HepG2 (cell line): ENCODE measurements around the gene SOWAHD. TPM values are rescaled to one million over a fixed set of nuclear protein-coding genes. Genes with fewer than 3 reads are reported as not detected.

Source experiments
- ATAC-seq: fragments of 200-7000 bp; cut with Tn5 transposase; 3 replicates; pipeline ENCODE4 v1.9.1; 2020; ENCODE audit warnings: mild to moderate bottlenecking, moderate library complexity
- BruUV-seq: library from RNA; stranded (reverse); fragments of 400-500 nt; replicated peaks from 2 replicates; lab custom pipeline; 2021; lab: Mats Ljungman, UMichigan
- CTCF ChIA-PET: fragments of 300-600 bp; formaldehyde crosslinking; extraction: SDS; loops from one replicate; lab custom pipeline; 2021; ENCODE audit warnings: low total read pairs, inconsistent platforms, low intra/inter-chr PET ratio; lab: Yijun Ruan, JAX
- POLR2A ChIA-PET: fragments of 350-600 bp; sonication (Branson Sonifier 250); formaldehyde crosslinking; loops from one replicate; lab custom pipeline; 2020; ENCODE audit warnings: antibody characterized with exemption, inconsistent platforms; lab: Yijun Ruan, JAX
- DNase-seq: peaks from one replicate; pipeline ENCODE4 v3.0.0-alpha.2; 2015; ENCODE audit warnings: low spot score
- FAIRE-seq: peaks from 3 replicates; lab custom pipeline; 2011; peaks lifted over from hg19 to GRCh38; lab: Jason Lieb, UNC
- H2AFZ ChIP-seq: one replicate; pipeline ENCODE4 v1.6.1; 2011; ENCODE audit warnings: low read length, inconsistent platforms
- H3K27ac ChIP-seq: fragments of 300-600 bp; 3 replicates; pipeline ENCODE4 v1.8.0; 2011; ENCODE audit warnings: mixed run types, mild to moderate bottlenecking, mixed read lengths, low read length, inconsistent platforms; ENCODE audit not compliant: insufficient read depth; ENCODE audit errors: extremely low read length
- H3K27me3 ChIP-seq, 2 experiments: fragments of 200-600 bp in 1 of 2; 2 replicates in 1 of 2; 3 replicates in 1 of 2; pipeline versions ENCODE4 v1.6.0 to v1.8.0; 2011; ENCODE audit warnings: low read length in 2 of 2, mild to moderate bottlenecking in 2 of 2, moderate library complexity in 2 of 2, inconsistent platforms in 1 of 2; ENCODE audit not compliant: insufficient read depth in 2 of 2, control insufficient read depth in 1 of 2
- H3K36me3 ChIP-seq, 2 experiments: fragments of 200-600 bp in 1 of 2; replicated peaks in 1 of 2; 2 replicates in 1 of 2; 3 replicates in 1 of 2; pipeline versions ENCODE4 v1.5.1 to v1.8.0; 2011; ENCODE audit warnings: low read length in 2 of 2, inconsistent platforms in 1 of 2; ENCODE audit not compliant: insufficient read depth in 2 of 2, control insufficient read depth in 1 of 2
- H3K4me1 ChIP-seq: 2 replicates; pipeline ENCODE4 v1.5.1; 2012; ENCODE audit warnings: low read length, inconsistent platforms; ENCODE audit not compliant: insufficient read depth
- H3K4me2 ChIP-seq: 2 replicates; pipeline ENCODE4 v1.6.0; 2011; ENCODE audit warnings: low read depth, low read length, inconsistent platforms
- H3K4me3 ChIP-seq, 3 experiments: fragments of 200-600 bp in 1 of 3; sonication (generic), shearing (Covaris generic) in 1 of 3; replicated peaks in 1 of 3; 2 replicates each; pipeline ENCODE4 v1.5.1; 2011 to 2016; ENCODE audit warnings: low read length in 3 of 3, inconsistent platforms in 2 of 3, low read depth in 2 of 3, mild to moderate bottlenecking in 2 of 3, control low read depth in 1 of 3, mixed read lengths in 1 of 3; ENCODE audit not compliant: insufficient read depth in 1 of 3
- H3K79me2 ChIP-seq: one replicate; pipeline ENCODE4 v1.6.1; 2011; ENCODE audit warnings: low read length, inconsistent platforms; ENCODE audit not compliant: insufficient read depth
- H3K9ac ChIP-seq: 2 replicates; pipeline ENCODE4 v1.6.0; 2011; ENCODE audit warnings: mild to moderate bottlenecking, low read depth, low read length, inconsistent platforms; ENCODE audit not compliant: insufficient read depth
- H3K9me3 ChIP-seq: 2 replicates; pipeline ENCODE4 v1.5.1; 2012; ENCODE audit warnings: mild to moderate bottlenecking, low read length
- H4K20me1 ChIP-seq: 2 replicates; pipeline ENCODE4 v1.6.0; 2011; ENCODE audit warnings: inconsistent platforms, mild to moderate bottlenecking, low read length, moderate library complexity; ENCODE audit not compliant: insufficient read depth
- ATF2 ChIP-seq: sonication (generic); formaldehyde crosslinking; IDR thresholded peaks from 2 replicates; pipeline ENCODE4 v1.4.0; 2020; ENCODE audit warnings: missing genetic modification reagents
- CBX2 ChIP-seq, 2 experiments: fragments of 200-600 bp in 1 of 2; sonication (generic); formaldehyde crosslinking in 1 of 2; IDR thresholded peaks; 2 replicates each; pipeline versions ENCODE4 v1.7.0 to v1.8.1; 2018 to 2022; ENCODE audit warnings: low read depth in 2 of 2, low read length in 1 of 2, mild to moderate bottlenecking in 1 of 2, missing genetic modification reagents in 1 of 2
- CHD2 ChIP-seq: IDR thresholded peaks from 2 replicates; pipeline ENCODE4 v1.6.1; 2011; ENCODE audit warnings: low read depth, low read length, improper control_type of control experiment
- HOXA3 ChIP-seq: sonication (generic); formaldehyde crosslinking; IDR thresholded peaks from 2 replicates; pipeline ENCODE4 v1.5.0; 2020; ENCODE audit warnings: missing genetic modification reagents
- MATR3 ChIP-seq: sonication (generic); formaldehyde crosslinking; IDR thresholded peaks from 2 replicates; pipeline ENCODE4 v1.4.0; 2020; ENCODE audit warnings: missing genetic modification reagents
- MXD4 ChIP-seq: IDR thresholded peaks from 2 replicates; pipeline ENCODE4 v1.6.1; 2016; ENCODE audit warnings: mild to moderate bottlenecking, missing biosample characterization, missing genetic modification reagents
- NAIF1 ChIP-seq: sonication (generic); formaldehyde crosslinking; IDR thresholded peaks from 2 replicates; pipeline ENCODE4 v1.5.0; 2020; ENCODE audit warnings: mild to moderate bottlenecking, missing genetic modification reagents, borderline replicate concordance
- PAXIP1 ChIP-seq: sonication (generic); formaldehyde crosslinking; conservative IDR thresholded peaks from 2 replicates; pipeline ENCODE4 v1.4.0; 2020; ENCODE audit warnings: mild to moderate bottlenecking, missing genetic modification reagents, moderate library complexity
- PLRG1 ChIP-seq: fragments of 450-650 bp; conservative IDR thresholded peaks from 2 replicates; pipeline ENCODE4 v1.6.1; 2016
- RNF219 ChIP-seq: sonication (generic); formaldehyde crosslinking; IDR thresholded peaks from 2 replicates; pipeline ENCODE4 v1.5.0; 2020; ENCODE audit warnings: mild to moderate bottlenecking, missing genetic modification reagents
- SAP130 ChIP-seq: IDR thresholded peaks from 2 replicates; pipeline ENCODE4 v1.6.1; 2016; ENCODE audit warnings: low read depth
- SMYD3 ChIP-seq: sonication (generic); formaldehyde crosslinking; IDR thresholded peaks from 2 replicates; pipeline ENCODE4 v1.8.1; 2023; ENCODE audit warnings: mild to moderate bottlenecking, missing genetic modification reagents
- TAF15 ChIP-seq: fragments of 200-400 bp; formaldehyde crosslinking; IDR thresholded peaks from one replicate; pipeline ENCODE4 v1.6.1; 2018; ENCODE audit warnings: mild to moderate bottlenecking, low read depth, low read length; ENCODE audit not compliant: poor library complexity, severe bottlenecking
- TERF1 ChIP-seq: sonication (generic); formaldehyde crosslinking; IDR thresholded peaks from 2 replicates; pipeline ENCODE4 v1.8.0; 2022; ENCODE audit warnings: mild to moderate bottlenecking, missing genetic modification reagents, moderate library complexity
- ZNF564 ChIP-seq: sonication (generic); formaldehyde crosslinking; IDR thresholded peaks from 2 replicates; pipeline ENCODE4 v1.8.1; 2023; ENCODE audit warnings: mild to moderate bottlenecking, missing genetic modification reagents
- ZNF720 ChIP-seq: sonication (generic); formaldehyde crosslinking; IDR thresholded peaks from 2 replicates; pipeline ENCODE4 v1.4.0; 2020; ENCODE audit warnings: missing genetic modification reagents
- ZSCAN29 ChIP-seq: sonication (generic); formaldehyde crosslinking; conservative IDR thresholded peaks from 2 replicates; pipeline ENCODE4 v1.4.0; 2020; ENCODE audit warnings: mild to moderate bottlenecking, missing genetic modification reagents
- WGBS: methylation state at CpG from one replicate; pipeline ENCODE4 v1.1.6; 2017; ENCODE audit warnings: low lambda C conversion rate; 5-methylcytosine and 5-hydroxymethylcytosine counted together
- in situ Hi-C: cut with HindIII; loops from 2 replicates; pipeline ENCODE4 v1.10.0; 2017; ENCODE audit warnings: low pct_unique_long_range_greater_than_20kb; ENCODE audit not compliant: extremely low pct_ligation_motif_present
- intact Hi-C: fragments of 100-400 bp; cut with micrococcal nuclease; formaldehyde crosslinking; loops from one replicate; pipeline ENCODE4 v1.10.0; 2022; ENCODE audit not compliant: unreplicated experiment
- polyA plus RNA-seq, 8 experiments: library from polyadenylated mRNA; depleted of rRNA in 3 of 8; stranded (reverse) in 7 of 8; unstranded in 1 of 8; fragments of >200 nt; fragmentation: Illumina TruSeq in 4 of 8; extraction: Trizol in 4 of 8; gene quantifications; 2 replicates each; pipeline versions ENCODE4 v1.2.1 to v1.2.3, GENCODE V29; 2011 to 2016; ENCODE audit warnings: low read depth in 4 of 8, missing spikeins in 1 of 8, mixed read lengths in 1 of 8; ENCODE audit not compliant: insufficient read depth in 1 of 8
- total RNA-seq, 5 experiments: library from RNA; depleted of rRNA; stranded (reverse); fragments of >200 nt; fragmentation: Illumina TruSeq; extraction: Trizol; gene quantifications; 2 replicates each; pipeline ENCODE4 v1.2.3, GENCODE V29; 2016; ENCODE audit warnings: low read depth in 1 of 5

SOWAHD gene
- total and polyA plus RNA-seq, 2 of the 13 experiments (the other 11 are each of a cell fraction or from before 2014, with no cell fraction given): 1.0 to 1.3 TPM

GRCh38 chrX:119755981-119756533 lies 2.3 kb upstream of the SOWAHD start:
- peak; percentile 13; the same call in 1 of the 3 replicates for ATAC-seq
- Histone ChIP-seq H3K79me2 (no peaks in the 10 kb centered on the region), H3K27me3 (no peaks in the 10 kb centered on the region), H3K4me1 (peaks cover 35% of the 10 kb centered on the region), H4K20me1 (no peaks in the 10 kb centered on the region), H3K36me3 (no peaks in the 10 kb centered on the region), H3K4me2 (peak overlapping the region; percentile 80), H3K9ac (peak overlapping the region; percentile 46), H2AFZ (no peak overlapping the region), H3K4me3 (peak overlapping the region; percentile 32 to 69 (median 39); a peak in 3 of 6 replicates), H3K27ac (peak overlapping the region; percentile 63), H3K9me3 (no peaks in the 10 kb centered on the region)
- DNase-seq: peak; percentile 14
- POLR2A ChIA-PET: interaction anchor here (4.5 kb wide), 1 partner anchor 35 kb away, joined by 54 read pairs; the partner anchor contains the start of gene RPL39
- peak; percentile 76 for FAIRE-seq
- in situ Hi-C loops (no loop called here), intact Hi-C loops (no loop called here)
- CTCF ChIA-PET: no interaction called here
- 0% methylated on average over 6 of the region's 7 CpGs for WGBS
- no TSS peak for BruUV-seq
- no peak for TF ChIP-seq ATF2 (CRISPR knock-in tag)
- TF ChIP-seq HOXA3 (CRISPR knock-in tag): no peak
- TF ChIP-seq ZSCAN29 (CRISPR knock-in tag): no peak
- no peak for TF ChIP-seq PLRG1
- no peak for TF ChIP-seq RNF219 (CRISPR knock-in tag)
- TF ChIP-seq TAF15: no peak
- no peak for TF ChIP-seq ZNF720 (CRISPR knock-in tag)
- TF ChIP-seq CBX2 (IDR thresholded peaks at IDR 0.05; ENCODE audit: low read depth, low read length): no peak
- no peak for TF ChIP-seq CBX2 (CRISPR knock-in tag; IDR thresholded peaks at IDR 0.05; ENCODE audit: low read depth)
- TF ChIP-seq SAP130: peak; percentile 50
- TF ChIP-seq TERF1 (CRISPR knock-in tag): no peak
- TF ChIP-seq ZNF564 (CRISPR knock-in tag): no peak
- TF ChIP-seq MATR3 (CRISPR knock-in tag): no peak
- TF ChIP-seq CHD2: no peak
- TF ChIP-seq MXD4 (CRISPR knock-in tag): 0 out of 2 replicates have a peak, but pooled peaks have one; percentile 25
- 0 out of 2 replicates have a peak, but pooled peaks have one; percentile 24 for TF ChIP-seq PAXIP1
- no peak for TF ChIP-seq NAIF1 (CRISPR knock-in tag)
- TF ChIP-seq SMYD3 (CRISPR knock-in tag): no peak
